Frontal cortex (tissue), 4 donors: Measurements from ENCODE around the gene CPLANE2. TPM values are rescaled to one million over a fixed set of nuclear protein-coding genes. Genes with fewer than 3 reads are reported as not detected.
A peak's percentile ranks its signal among the peaks of the same experiment; 100 is the strongest.

Source experiments
- DNase-seq, 2 donors: peaks; one replicate each; pipeline ENCODE4 v3.0.0; 2012; ENCODE audit warnings: low spot score in 2 of 2
- FAIRE-seq: peaks from 2 replicates; lab custom pipeline; 2012; peaks lifted over from hg19 to GRCh38; lab: Jason Lieb, UNC
- total RNA-seq: library from RNA; depleted of rRNA; stranded (reverse); fragments of >200 nt; gene quantifications from one replicate; pipeline ENCODE4 v1.2.3, GENCODE V29; 2014
- donor health status: control.
- donor health status: control.
- donor health status: control.

The CPLANE2 gene
- total RNA-seq, 1 donor from 2014 or later, result 16.7 TPM

- FAIRE-seq, result no peak
Observed at GRCh38 chr1:16212251-16212961, 24.6 kb downstream of the CPLANE2 start, which contains the start of gene ARHGEF19. TSS of gene ARHGEF19 (minus strand) at chr1:16212652. CDS start at chr1:16209054, 3,598 bp downstream.

GRCh38 chr1:16211824-16212223 lies 25.2 kb downstream of the CPLANE2 start:
- FAIRE-seq (no peak), DNase-seq (no peak)

More at GRCh38 chr1:16212251-16212961, 24.6 kb downstream of the CPLANE2 start, which contains the start of gene ARHGEF19:
- DNase-seq, result no peak

- DNase-seq, result no peak
- no peak for FAIRE-seq
Observed at GRCh38 chr1:16210581-16210980, 26.4 kb downstream of the CPLANE2 start.

GRCh38 chr1:16209847-16210407 lies 27.1 kb downstream of the CPLANE2 start:
- FAIRE-seq (no peak), DNase-seq (peak in 1 of 2 donors; percentile 52)

GRCh38 chr1:16209132-16209846 lies 27.7 kb downstream of the CPLANE2 start:
- no peak for FAIRE-seq

GRCh38 chr1:16208270-16208987 lies 28.6 kb downstream of the CPLANE2 start:
- no peak for DNase-seq
- no peak for FAIRE-seq

More at GRCh38 chr1:16209132-16209846, 27.7 kb downstream of the CPLANE2 start:
- DNase-seq, result no peak

- DNase-seq (no peak), FAIRE-seq (no peak)
Observed at GRCh38 chr1:16207318-16208269, 29.4 kb downstream of the CPLANE2 start.

GRCh38 chr1:16206547-16207317 lies 30.3 kb downstream of the CPLANE2 start:
- peak; percentile 82 to 90 for DNase-seq
- no peak for FAIRE-seq

GRCh38 chr1:16205891-16206546 lies 31.0 kb downstream of the CPLANE2 start:
- DNase-seq (no peak), FAIRE-seq (no peak)

GRCh38 chr1:16205334-16205671 lies 31.7 kb downstream of the CPLANE2 start:
- DNase-seq, result no peak
- no peak for FAIRE-seq

- FAIRE-seq, result no peak
- no peak for DNase-seq
Observed at GRCh38 chr1:16204634-16205333, 32.2 kb downstream of the CPLANE2 start.

GRCh38 chr1:16204216-16204615 lies 32.8 kb downstream of the CPLANE2 start:
- DNase-seq (no peak), FAIRE-seq (no peak)

- no peak for FAIRE-seq
- DNase-seq, result no peak
Observed at GRCh38 chr1:16203550-16203949, 33.4 kb downstream of the CPLANE2 start.

GRCh38 chr1:16202281-16203210 lies 34.4 kb downstream of the CPLANE2 start:
- FAIRE-seq, result no peak
- DNase-seq, result no peak

- FAIRE-seq, result no peak
Observed at GRCh38 chr1:16199700-16200099, 37.3 kb downstream of the CPLANE2 start.

GRCh38 chr1:16199157-16199501 lies 37.9 kb downstream of the CPLANE2 start:
- no peak for FAIRE-seq
- DNase-seq, result no peak

More at GRCh38 chr1:16199700-16200099, 37.3 kb downstream of the CPLANE2 start:
- DNase-seq, result no peak
